Activated T-helper 1 cell treated with anti-CD3 and anti-CD28 coated beads, Interleukin-2, amount 50 U/mL, for 16 hours (primary cell): ENCODE results near the gene AP2M1.
A peak's percentile ranks its signal among the peaks of the same experiment; 100 is the strongest.

ENCODE experiments used
- DNase-seq, 2 donors: peaks; one replicate each; pipeline ENCODE4 v3.0.0-alpha.2; 2020; ENCODE audit warnings: low read depth in 1 of 2, low spot score in 1 of 2

AP2M1 gene

DNA sequence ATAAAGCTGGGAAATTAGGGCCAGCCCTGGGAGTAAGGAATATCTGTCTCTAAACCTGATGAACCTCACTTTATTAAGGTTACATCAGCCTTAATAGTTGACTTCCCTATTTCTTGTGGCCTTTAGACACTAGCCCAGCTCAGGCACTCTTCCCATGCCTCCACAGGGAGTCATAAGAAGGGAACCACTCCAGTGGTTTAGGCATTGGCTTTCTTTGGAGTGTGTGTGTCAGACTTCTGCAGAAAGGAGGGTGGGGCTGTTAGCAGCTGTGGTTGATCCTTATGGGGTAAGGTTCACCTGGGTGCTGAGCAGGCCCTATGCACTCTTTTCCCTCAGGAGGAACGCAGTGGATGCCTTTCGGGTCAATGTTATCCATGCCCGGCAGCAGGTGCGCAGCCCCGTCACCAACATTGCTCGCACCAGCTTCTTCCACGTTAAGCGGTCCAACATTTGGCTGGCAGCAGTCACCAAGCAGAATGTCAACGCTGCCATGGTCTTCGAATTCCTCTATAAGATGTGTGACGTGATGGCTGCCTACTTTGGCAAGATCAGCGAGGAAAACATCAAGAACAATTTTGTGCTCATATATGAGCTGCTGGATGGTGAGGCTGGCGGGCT, 4.0 kb downstream of the AP2M1 start:
- no peak for DNase-seq

DNA sequence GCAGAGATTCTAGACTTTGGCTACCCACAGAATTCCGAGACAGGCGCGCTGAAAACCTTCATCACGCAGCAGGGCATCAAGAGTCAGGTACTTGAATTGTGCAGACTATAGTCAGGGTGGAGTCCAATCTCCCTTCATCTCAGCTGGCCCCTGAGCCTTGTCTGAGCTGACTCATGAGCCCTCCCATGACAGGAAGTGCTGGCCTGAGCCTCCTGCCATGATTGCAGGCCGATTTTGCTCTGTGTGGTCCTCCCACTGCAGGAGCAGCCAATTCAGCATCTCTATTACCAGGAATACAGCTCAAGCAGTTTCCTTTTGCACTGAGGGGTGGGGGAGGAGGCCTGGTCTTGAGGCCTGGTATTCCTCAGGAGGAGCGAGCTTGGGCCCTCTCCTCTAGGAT, 5.5 kb downstream of the AP2M1 start:
- no peak for DNase-seq

DNA sequence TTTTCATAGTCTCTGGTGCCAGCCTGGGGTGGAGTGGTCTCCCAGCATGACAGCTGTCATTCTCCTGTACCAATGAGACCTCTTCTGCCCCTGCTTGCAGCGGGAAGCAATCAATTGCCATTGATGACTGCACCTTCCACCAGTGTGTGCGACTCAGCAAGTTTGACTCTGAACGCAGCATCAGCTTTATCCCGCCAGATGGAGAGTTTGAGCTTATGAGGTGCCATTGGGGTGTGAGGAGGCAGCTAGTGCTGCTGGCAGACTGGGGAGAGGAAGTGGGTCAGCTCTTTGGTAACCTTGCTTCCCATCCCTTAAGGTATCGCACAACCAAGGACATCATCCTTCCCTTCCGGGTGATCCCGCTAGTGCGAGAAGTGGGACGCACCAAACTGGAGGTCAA, 6.9 kb downstream of the AP2M1 start:
- DNase-seq, result no peak

DNA sequence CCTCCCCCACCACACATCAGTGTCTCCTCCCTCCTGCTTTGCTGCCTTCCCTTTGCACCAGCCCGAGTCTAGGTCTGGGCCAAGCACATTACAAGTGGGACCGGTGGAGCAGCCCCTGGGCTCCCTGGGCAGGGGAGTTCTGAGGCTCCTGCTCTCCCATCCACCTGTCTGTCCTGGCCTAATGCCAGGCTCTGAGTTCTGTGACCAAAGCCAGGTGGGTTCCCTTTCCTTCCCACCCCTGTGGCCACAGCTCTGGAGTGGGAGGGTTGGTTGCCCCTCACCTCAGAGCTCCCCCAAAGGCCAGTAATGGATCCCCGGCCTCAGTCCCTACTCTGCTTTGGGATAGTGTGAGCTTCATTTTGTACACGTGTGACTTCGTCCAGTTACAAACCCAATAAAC, 9.0 kb downstream of the AP2M1 start:
- no peak for DNase-seq

DNA sequence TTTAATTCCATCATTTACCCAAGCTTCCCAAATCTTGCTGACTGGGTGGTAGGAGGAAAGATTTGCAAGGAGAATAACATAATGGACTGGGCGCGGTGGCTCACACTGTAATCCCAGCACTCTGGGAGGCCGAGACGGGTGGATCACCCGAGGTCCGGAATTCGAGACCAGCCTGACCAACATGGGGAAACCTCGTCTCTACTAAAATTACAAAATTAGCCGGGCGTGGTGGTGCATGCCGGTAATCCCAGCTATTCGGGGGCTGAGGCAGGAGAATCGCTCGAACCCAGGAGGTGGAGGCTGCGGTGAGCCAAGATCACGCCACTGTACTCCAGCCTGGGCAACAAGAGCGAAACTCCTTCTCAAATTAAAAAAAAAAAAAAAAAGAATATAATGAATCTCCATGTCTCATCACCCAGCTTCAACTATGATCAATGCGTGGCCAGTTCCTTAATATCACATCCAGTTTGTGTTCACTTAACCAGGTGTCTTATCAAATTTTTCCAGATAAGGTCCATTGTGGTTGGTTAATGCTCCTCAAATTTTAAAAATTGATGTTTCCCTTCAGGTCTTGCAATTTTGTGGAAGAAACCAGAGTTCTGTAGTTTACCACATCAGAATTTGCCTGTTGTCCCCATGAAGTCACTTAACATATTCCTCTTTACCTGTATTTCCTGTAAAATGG, 10.0 kb downstream of the AP2M1 start:
- no peak for DNase-seq

DNA sequence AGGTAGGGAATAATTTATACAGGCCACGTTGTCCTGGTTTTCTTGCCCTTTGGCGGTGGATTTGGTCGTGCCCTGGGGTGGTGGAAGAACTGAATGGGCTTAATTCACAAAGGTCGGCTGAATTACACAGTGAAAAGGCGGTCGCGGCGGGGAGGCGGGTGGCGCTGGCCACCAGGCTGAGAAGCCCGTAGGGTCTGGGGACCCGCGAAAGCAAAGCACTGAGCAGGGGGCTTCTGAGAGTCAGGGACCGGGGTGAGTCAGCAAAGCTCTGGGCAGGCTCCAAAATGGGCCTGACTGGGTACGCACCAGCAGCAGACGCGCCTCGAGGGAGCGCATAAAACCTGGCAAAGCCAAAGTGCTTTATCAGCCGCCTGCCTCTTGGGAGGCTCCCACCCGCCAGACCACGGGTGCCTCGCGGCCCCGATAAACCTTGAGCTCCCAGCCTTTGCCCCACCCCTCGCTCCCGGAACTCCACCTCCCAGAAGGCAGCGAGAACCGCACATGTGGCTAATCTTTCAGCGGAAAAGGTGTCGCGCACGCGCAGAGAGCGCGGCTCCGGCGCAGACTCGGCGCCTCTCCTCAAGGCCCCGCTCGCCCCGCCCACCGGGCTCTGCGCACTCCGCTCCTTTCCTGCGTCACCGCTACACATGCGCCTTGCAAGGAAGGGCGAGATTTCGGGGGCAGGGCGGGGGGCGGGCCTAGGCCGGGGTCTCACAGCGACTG, 11.0 kb downstream of the AP2M1 start:
- peak; percentile 98 to 99 for DNase-seq

DNA sequence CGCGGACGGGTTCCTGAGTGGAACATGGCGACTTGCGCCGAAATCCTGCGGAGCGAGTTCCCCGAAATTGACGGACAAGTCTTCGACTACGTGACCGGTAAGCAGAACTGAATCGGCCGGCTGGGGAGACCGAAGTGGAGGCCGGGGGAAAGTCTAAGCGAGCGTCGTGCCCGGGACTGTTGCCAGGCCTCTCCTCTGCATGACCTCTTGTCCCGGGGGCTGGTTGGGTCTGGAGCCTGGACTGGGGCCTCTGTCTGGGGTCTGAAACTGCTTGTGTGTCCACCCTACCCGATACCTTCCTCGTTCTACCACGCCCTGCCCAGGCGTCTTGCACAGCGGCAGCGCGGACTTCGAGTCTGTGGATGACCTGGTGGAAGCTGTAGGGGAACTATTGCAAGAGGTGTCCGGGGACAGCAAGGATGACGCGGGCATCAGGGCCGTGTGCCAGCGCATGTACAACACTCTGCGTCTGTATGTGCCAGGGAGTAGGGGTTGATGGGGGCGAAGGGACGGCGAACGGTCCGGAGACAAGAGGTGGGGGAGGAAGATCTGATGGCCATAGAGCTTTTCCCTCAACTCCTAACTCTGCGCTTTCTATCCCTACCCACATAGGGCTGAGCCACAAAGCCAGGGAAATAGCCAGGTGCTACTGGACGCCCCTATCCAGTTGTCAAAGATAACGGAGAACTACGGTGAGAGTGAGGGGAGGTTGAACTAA, 11.7 kb downstream of the AP2M1 start, which contains the start of gene ABCF3:
Gene ABCF3 (plus strand): TSS at position 16 of the 718 bp plus-strand sequence. CDS start 9 bp downstream, at position 25.
- DNase-seq, result no peak

DNA sequence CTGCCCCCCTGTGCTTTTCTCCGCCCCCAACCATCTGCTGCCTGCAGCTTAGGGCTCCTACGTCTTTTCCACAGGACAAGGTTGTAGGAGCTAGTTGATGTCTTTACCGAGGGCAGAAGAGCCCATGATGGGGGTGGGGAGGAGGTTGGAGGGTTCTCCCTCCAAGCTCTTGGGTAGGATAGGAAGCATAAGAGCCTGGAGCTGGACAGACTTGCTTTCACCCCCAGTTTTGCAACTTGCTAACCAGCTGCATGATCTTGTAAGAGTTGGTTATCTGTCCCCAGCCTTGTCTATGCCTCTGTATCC, 12.2 kb downstream of the AP2M1 start:
- no peak for DNase-seq

DNA sequence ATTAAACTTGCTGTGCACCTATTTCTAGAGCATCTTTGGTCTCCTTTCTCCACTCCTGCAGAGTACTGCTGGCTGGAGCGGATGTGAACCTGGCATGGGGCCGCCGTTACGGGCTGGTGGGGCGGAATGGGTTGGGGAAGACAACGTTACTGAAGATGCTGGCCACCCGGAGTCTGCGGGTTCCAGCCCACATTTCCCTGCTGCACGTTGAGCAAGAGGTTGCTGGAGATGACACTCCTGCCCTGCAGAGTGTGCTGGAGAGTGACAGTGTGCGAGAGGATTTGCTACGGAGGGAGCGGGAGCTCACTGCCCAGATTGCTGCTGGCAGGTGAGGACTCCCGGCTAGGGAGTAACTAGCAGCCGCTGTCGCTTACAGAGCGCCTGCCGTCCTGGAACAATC, 13.4 kb downstream of the AP2M1 start:
- DNase-seq, result no peak

DNA sequence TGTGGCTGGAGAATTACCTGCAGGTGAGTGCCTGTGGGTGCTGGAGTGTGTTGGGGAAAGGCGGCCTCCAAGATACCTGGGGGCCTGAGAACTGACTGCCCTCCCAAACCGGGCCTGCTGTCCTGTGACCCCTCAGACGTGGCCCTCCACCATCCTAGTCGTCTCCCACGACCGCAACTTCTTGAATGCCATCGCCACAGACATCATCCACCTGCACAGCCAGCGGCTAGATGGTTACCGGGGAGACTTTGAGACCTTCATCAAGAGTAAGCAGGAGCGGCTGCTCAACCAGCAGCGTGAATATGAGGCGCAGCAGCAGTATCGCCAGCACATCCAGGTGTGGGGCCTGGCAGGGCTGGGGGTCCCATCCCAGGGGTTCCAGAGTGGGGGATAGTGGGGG, 14.8 kb downstream of the AP2M1 start:
- no peak for DNase-seq

DNA sequence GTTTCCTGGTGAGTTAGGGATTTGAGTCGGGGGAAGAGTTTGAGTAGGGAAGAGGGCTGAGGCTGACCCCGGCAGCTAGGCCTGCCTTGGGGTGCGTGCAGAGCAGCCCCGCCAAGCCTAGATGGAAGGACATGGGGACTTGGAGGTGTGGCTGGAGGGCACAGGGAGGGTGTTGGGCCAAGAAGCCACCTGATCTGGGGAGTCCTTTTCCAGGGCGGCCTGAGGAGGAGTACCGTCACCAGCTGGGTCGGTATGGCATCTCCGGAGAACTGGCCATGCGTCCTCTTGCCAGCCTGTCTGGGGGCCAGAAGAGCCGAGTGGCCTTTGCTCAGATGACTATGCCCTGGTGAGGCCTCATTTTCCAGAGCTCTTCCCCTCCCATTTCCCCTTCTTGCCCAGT, 18.2 kb downstream of the AP2M1 start:
- no peak for DNase-seq

DNA sequence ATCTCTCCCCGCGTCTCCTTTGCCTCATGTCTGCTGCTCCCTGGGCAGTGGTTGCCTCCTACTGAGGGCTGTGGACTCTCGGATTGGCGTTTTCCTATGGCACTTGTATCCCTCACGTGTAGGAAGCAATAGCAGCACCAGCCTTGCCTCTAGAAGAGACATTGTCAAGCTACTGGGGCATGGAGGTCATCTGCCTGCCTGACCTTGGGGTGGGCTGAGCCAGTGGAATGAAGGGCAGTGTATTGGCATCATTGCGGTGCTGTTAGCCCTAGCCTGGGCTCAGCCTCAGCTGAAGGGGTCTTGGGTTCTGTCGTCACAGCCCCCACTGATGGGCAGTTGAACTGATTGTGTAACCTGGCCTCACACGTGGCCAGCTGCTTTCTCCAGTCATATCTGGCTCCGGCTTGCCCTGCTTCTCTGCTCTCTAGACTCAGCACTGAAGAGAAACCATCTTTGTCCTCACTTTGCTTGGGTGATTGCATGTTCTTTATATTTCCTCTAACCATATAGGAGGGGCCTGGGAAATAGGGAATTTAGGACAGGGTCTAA, 19.4 kb downstream of the AP2M1 start:
- no peak for DNase-seq

DNA sequence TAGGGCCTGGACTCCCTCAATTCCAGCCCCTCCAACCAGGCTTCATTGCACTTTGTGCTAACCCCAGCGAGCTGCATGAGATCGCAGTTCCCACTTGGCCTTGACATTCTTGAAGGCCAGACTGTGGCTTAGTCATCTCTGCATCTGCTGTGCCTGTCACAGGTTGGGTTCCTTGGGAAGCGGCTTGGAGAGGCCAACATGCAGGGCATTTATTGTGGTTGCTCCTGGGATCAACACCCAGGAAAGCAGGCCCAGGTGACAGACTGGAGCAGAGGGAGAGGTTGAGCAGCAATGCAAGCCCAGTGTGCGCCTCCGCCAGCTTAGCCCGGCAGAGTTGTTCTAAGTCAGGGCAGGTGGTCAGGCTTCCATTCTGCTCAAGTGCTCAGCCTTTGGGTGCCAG, 21.9 kb downstream of the AP2M1 start:
- no peak for DNase-seq

DNA sequence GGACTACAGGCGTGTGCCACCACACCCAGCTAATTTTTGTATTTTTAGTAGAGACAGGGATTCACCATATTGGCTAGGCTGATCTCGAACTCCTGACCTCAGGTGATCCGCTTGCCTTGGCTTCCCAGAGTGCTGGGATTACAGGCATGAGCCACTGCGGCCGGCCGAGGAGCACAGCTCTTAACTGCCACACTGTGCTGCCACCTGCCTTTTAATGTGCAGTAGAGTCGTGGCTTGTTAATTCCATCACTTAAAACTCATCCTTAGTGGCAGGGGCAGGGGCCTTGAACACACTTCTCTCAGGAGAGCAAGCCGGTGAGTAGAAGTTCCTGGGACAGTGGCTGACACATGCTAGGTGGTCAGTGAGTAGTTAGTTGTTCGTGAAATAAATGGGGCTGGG, 23.9 kb downstream of the AP2M1 start:
- no peak for DNase-seq

DNA sequence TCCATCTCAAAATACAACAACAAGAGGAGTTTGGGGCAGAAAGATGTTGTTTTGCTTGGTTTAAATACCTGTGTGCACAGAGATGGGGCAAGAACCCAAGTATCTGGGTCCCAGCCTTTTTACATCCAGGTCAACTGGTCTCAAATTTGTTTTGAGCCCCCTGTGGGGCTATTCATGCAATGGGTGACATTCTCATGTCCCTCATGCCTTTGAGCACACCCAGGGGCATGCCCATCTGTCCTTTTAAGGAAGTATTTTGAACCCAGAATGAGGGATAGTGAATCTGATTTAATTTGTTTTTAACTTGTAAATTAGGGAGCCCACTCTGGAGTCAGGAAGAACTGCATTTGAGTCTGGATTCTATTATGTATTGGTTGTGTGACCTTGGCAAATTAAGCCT, 26.2 kb downstream of the AP2M1 start:
- no peak for DNase-seq

DNA sequence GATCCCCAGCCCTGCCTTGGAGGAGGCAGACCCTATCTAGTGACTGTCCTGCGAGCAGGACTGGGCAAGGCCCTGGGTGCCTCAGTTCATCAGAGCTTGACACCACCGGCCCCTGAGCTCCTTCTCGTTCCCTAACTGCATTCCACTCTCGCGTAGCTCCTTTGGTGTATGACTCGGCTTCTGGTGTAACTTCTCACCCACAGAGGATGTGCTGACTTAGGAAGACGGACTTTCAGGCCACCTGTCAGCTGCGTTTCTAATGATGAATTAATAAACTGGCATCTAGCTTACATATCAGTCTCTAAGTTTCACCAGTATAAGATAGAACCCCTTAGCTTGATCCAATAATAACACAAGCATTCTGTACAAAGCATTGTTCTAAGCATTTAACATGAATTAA, 28.9 kb downstream of the AP2M1 start:
- DNase-seq, result no peak

DNA sequence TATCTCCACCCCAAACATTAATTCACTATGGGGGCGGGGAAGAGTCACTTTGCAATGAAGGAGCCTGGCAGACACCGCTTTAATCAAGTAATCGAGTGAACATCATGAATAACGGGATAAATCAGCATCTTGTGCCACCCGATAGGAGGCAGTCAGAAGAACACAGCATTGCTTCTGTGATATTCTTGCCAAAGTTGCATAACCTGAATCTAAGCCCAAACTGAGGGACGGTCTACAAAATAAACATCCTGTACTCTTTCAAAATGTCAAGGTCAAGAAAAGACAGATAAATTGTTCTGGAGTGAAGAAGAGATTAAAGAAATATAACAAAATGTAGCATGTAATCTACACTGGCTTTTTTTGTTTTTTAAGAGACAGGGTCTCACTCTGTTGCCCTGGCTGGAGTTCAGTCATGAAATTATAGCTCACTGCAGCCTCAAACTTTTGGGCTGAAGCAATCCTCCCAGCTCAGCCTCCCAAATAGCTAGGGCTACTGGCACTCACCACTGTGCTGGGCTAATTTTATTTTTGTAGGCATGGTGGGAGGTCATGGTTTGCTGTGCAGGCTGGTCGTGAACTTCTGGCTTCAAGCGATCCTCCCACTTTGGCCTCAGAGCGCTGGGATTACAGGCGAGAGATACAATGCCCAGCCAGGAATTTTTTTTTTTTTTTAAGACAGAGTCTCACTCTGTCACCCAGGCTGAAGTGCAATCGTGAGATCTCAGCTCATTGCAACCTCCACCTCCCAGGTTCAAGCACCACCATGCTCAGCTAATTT, 34.7 kb downstream of the AP2M1 start:
- DNase-seq, result no peak

DNA sequence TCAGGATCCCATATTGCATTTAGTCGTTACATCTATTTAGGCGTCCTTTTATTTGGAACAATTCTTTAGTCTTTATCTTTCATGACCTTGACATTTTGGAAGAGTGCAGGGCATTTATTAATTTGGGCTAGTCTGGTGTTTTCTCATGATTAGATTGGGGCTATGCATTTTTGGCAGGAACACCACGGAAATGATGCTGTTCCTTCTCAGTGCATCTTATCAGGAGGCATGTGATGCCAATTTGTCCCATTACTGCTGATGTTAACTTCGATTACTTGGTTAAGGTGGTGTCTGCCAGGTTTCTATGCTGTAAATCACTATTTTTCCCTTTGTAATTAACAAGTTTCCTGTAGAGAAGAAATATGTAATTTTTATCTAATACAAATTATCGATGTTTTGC, 36.6 kb downstream of the AP2M1 start:
- DNase-seq, result no peak

DNA sequence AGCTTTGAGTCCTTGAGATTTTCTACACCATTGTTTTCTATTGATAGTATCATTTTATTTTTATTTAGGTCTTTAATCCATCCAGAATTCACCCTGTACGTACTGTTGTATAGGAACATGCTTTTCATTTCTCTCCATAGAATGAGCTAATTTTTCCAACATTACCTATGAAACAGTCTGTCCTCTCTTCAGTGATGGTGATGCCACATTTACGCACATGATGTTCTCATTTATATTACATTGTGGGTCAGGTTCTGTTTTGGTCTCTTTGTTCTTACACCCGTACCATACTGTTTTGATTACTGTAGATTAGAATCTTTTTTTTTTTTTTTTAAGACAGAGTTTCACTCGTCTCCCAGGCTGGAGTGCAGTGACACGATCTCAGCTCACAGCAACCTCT, 37.1 kb downstream of the AP2M1 start:
- DNase-seq, result no peak

DNA sequence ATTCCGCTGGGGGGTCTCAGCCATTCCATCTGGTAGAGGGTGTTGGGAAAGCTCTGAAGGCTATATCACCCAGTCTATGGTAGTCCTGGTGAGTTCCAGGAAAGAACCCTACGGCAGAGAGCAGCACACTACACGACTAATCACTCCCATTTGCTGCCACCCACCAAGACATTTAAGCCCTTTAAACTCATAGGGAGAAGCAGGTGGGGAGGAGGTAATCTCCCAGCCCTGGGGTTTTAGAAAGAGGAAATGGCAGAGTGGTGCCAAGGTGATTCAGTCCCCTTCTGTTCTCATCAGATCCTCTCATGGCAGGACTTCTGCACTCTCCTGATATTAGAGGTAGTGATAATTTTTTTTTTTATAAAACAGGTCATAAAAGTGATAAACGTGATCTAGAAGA, 44.2 kb downstream of the AP2M1 start:
- no peak for DNase-seq

DNA sequence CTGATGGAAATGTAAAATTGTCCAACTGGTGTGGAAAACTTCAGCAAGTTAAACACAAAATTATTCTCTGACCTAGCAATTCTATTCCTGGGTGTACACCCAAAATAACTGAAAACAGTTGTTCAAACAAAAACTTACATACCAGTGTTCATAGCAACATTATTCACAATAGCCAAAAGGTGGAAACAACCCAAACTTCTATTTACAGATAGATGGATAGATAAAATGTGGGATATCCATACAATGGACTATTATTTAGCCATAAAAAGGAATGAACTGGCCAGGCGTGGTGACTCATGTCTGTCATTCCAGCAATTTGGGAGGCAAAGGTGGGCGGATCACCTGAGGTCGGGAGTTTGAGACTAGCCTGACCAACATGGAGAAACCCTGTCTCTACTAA, 47.9 kb downstream of the AP2M1 start:
- DNase-seq, result no peak
